ENCODE results near the gene GABPB2. TPM values are rescaled to one million over a fixed set of nuclear protein-coding genes. Genes with fewer than 3 reads are reported as not detected.

The GABPB2 gene
- total and polyA plus RNA-seq, 8 donors: 3.9 to 52.2 (median 6.6) TPM

GRCh38 chr1:151060007-151060656 lies 10.4 kb upstream of the GABPB2 start, which contains the start of gene MLLT11:
TSS of gene MLLT11 (plus strand) at chr1:151060397. CDS start at chr1:151067225, 6,828 bp downstream.
- peaks cover 6 to 17% (median 12%) of the 10 kb centered on the region in 4 donors for H3K36me3 ChIP-seq
- peaks cover 28 to 57% (median 47%) of the 10 kb centered on the region in 4 donors for H3K4me1 ChIP-seq
- peak within 1 kb of the TSS; percentile 96 to 99 (median 97) for H3K27ac ChIP-seq
- DNase-seq: peak in 1 of 2 donors; percentile 91
- peak within 1 kb of the TSS; percentile 77 to 98 (median 83) for H3K4me3 ChIP-seq
- peak in 1 of 4 donors; percentile 8 for TF ChIP-seq POLR2A (IDR thresholded peaks at IDR 0.05)
- peak; percentile 26 to 55 (median 47) for TF ChIP-seq POLR2AphosphoS5 (IDR thresholded peaks at IDR 0.05)
- TF ChIP-seq EP300 (IDR thresholded peaks at IDR 0.05): no peak
- TF ChIP-seq CTCF (IDR thresholded peaks at IDR 0.05): no peak
- no peaks in the 10 kb centered on the region for H3K9me3 ChIP-seq
- WGBS, 5 donors: 0 to 4% (median 3%) methylated on average over 15 of the region's 15 CpGs
- H3K27me3 ChIP-seq: no peaks in the 10 kb centered on the region
- intact Hi-C loops (cut with DNase I; ENCODE audit: low total_unique reads): no loop called here

- peaks cover 27 to 50% (median 40%) of the 10 kb centered on the region in 4 donors for H3K4me1 ChIP-seq
- H3K9me3 ChIP-seq: no peaks in the 10 kb centered on the region
- intact Hi-C loops (cut with DNase I; ENCODE audit: low total_unique reads): no loop called here
- H3K27ac ChIP-seq: peak overlapping the region in 4 of 5 donors; percentile 97 to 99 (median 98)
- TF ChIP-seq EP300 (IDR thresholded peaks at IDR 0.05) (no peak), POLR2A (IDR thresholded peaks at IDR 0.05) (no peak), POLR2AphosphoS5 (IDR thresholded peaks at IDR 0.05) (no peak), CTCF (IDR thresholded peaks at IDR 0.05) (no peak)
- H3K27me3 ChIP-seq: no peaks in the 10 kb centered on the region
- 54 to 62% (median 57%) methylated on average over 4 of the region's 4 CpGs for WGBS, 5 donors
- H3K36me3 ChIP-seq: peaks cover 0 to 10% (median 5%) of the 10 kb centered on the region in 4 donors
- H3K4me3 ChIP-seq: peak overlapping the region; percentile 77 to 98 (median 83)
- DNase-seq: no peak
These were observed 9.7 kb upstream of the GABPB2 start for GRCh38 chr1:151060657-151061421.

GRCh38 chr1:151061704-151062103 lies 8.9 kb upstream of the GABPB2 start:
- Histone ChIP-seq H3K9me3 (no peaks in the 10 kb centered on the region), H3K4me1 (peaks cover 18 to 41% (median 32%) of the 10 kb centered on the region in 4 donors), H3K27ac (peak overlapping the region in 1 of 5 donors; percentile 34), H3K27me3 (no peaks in the 10 kb centered on the region), H3K4me3 (no peak overlapping the region), H3K36me3 (peaks cover 0 to 1% (median under 1%) of the 10 kb centered on the region in 4 donors)
- TF ChIP-seq POLR2AphosphoS5 (IDR thresholded peaks at IDR 0.05) (no peak), POLR2A (IDR thresholded peaks at IDR 0.05) (no peak), EP300 (IDR thresholded peaks at IDR 0.05) (no peak)
- no peak for DNase-seq
- intact Hi-C loops (cut with DNase I; ENCODE audit: low total_unique reads): no loop called here
- 75 to 85% (median 82%) methylated on average over 2 of the region's 2 CpGs for WGBS, 5 donors

- intact Hi-C loops (cut with DNase I; ENCODE audit: low total_unique reads): no loop called here
- WGBS, 5 donors: 68 to 81% (median 74%) methylated on average over 3 of the region's 3 CpGs
- TF ChIP-seq POLR2AphosphoS5 (IDR thresholded peaks at IDR 0.05): no peak
- TF ChIP-seq CTCF (IDR thresholded peaks at IDR 0.05): no peak
- no peak for TF ChIP-seq EP300 (IDR thresholded peaks at IDR 0.05)
- no peak for TF ChIP-seq POLR2A (IDR thresholded peaks at IDR 0.05)
These were observed 7.7 kb upstream of the GABPB2 start for GRCh38 chr1:151062741-151063371.

More at GRCh38 chr1:151062741-151063371, 7.7 kb upstream of the GABPB2 start:
- Histone ChIP-seq H3K27me3 (no peaks in the 10 kb centered on the region), H3K9me3 (no peaks in the 10 kb centered on the region), H3K36me3 (no peaks in the 10 kb centered on the region), H3K4me1 (peaks cover 6 to 30% (median 20%) of the 10 kb centered on the region in 4 donors), H3K4me3 (no peak overlapping the region), H3K27ac (peak overlapping the region in 1 of 5 donors; percentile 34)
- no peak for DNase-seq

Measured in stomach (tissue), 9 donors.